ENCODE measurements around the gene DACH1.
A peak's percentile ranks its signal among the peaks of the same experiment; 100 is the strongest.

Gene DACH1

GRCh38 chr13:71702253-71702652 lies 164.8 kb downstream of the DACH1 start:
- no peak for DNase-seq (ENCODE audit: low read depth)

GRCh38 chr13:71701741-71702140 lies 165.3 kb downstream of the DACH1 start:
- DNase-seq (ENCODE audit: low read depth) = no peak

GRCh38 chr13:71699342-71699741 lies 167.7 kb downstream of the DACH1 start:
- no peak for DNase-seq (ENCODE audit: low read depth)

- DNase-seq (ENCODE audit: low read depth) = no peak
Measured at GRCh38 chr13:71695662-71696061, 171.3 kb downstream of the DACH1 start.

- DNase-seq (ENCODE audit: low read depth) = no peak
Measured at GRCh38 chr13:71685072-71685471, 181.9 kb downstream of the DACH1 start.

GRCh38 chr13:71681901-71682613 lies 184.9 kb downstream of the DACH1 start:
- DNase-seq (ENCODE audit: low read depth) = no peak

- DNase-seq (ENCODE audit: low read depth) = no peak
Measured at GRCh38 chr13:71677124-71677523, 189.9 kb downstream of the DACH1 start.

- no peak for DNase-seq (ENCODE audit: low read depth)
Measured at GRCh38 chr13:71672512-71672911, 194.5 kb downstream of the DACH1 start.

- DNase-seq (ENCODE audit: low read depth) = no peak
Measured at GRCh38 chr13:71663431-71663830, 203.6 kb downstream of the DACH1 start.

GRCh38 chr13:71661921-71662320 lies 205.1 kb downstream of the DACH1 start:
- DNase-seq (ENCODE audit: low read depth) = no peak

- no peak for DNase-seq (ENCODE audit: low read depth)
Measured at GRCh38 chr13:71659404-71659803, 207.6 kb downstream of the DACH1 start.

GRCh38 chr13:71645467-71645866 lies 221.5 kb downstream of the DACH1 start:
- no peak for DNase-seq (ENCODE audit: low read depth)

- DNase-seq (ENCODE audit: low read depth) = no peak
Measured at GRCh38 chr13:71644579-71644978, 222.4 kb downstream of the DACH1 start.

- DNase-seq (ENCODE audit: low read depth) = no peak
Measured at GRCh38 chr13:71643448-71643860, 223.6 kb downstream of the DACH1 start.

GRCh38 chr13:71638751-71639150 lies 228.3 kb downstream of the DACH1 start:
- no peak for DNase-seq (ENCODE audit: low read depth)

- DNase-seq (ENCODE audit: low read depth) = no peak
Measured at GRCh38 chr13:71634602-71635443, 232.2 kb downstream of the DACH1 start.

GRCh38 chr13:71634182-71634581 lies 232.8 kb downstream of the DACH1 start:
- no peak for DNase-seq (ENCODE audit: low read depth)

- no peak for DNase-seq (ENCODE audit: low read depth)
Measured at GRCh38 chr13:71632721-71633120, 234.3 kb downstream of the DACH1 start.

- DNase-seq (ENCODE audit: low read depth) = no peak
Measured at GRCh38 chr13:71632206-71632605, 234.8 kb downstream of the DACH1 start.

GRCh38 chr13:71629167-71629566 lies 237.8 kb downstream of the DACH1 start:
- no peak for DNase-seq (ENCODE audit: low read depth)

- DNase-seq (ENCODE audit: low read depth) = no peak
Measured at GRCh38 chr13:71626421-71627117, 240.4 kb downstream of the DACH1 start.

GRCh38 chr13:71625694-71626093 lies 241.3 kb downstream of the DACH1 start:
- peak; percentile 0 for DNase-seq (ENCODE audit: low read depth)
